Measurements from ENCODE around the gene RPN2.

DNA sequence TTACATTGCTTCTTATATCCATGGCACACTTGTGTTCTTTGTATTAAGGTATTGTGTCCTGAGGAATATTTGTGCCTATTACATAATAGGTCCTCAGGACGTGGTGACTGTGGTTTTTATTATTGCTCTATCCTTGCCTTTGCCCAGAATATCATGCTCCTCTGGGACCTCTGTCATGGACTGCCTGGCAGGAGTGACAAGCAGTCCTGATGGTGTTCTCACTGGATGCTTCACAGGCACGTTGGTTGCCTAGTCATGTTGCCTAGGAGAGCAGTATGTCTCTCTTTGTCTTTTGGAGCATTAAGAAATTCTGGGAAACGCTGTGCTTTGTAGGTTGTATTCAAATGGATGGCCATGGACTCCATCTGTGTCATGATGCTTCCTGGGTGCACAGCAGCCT, 24.9 kb downstream of the RPN2 start:
- no peak for TF ChIP-seq POLR2A (IDR thresholded peaks at IDR 0.05; ENCODE audit: low read depth, low read length)
- TF ChIP-seq NFYA (IDR thresholded peaks at IDR 0.05; ENCODE audit: borderline replicate concordance, low read depth, low read length), result no peak
- TF ChIP-seq TAF1 (IDR thresholded peaks at IDR 0.05; ENCODE audit: borderline replicate concordance, low read depth, low read length), result no peak
- no peak for TF ChIP-seq GABPA (IDR thresholded peaks at IDR 0.05; ENCODE audit: low read depth)
- TF ChIP-seq, protein P1, sequence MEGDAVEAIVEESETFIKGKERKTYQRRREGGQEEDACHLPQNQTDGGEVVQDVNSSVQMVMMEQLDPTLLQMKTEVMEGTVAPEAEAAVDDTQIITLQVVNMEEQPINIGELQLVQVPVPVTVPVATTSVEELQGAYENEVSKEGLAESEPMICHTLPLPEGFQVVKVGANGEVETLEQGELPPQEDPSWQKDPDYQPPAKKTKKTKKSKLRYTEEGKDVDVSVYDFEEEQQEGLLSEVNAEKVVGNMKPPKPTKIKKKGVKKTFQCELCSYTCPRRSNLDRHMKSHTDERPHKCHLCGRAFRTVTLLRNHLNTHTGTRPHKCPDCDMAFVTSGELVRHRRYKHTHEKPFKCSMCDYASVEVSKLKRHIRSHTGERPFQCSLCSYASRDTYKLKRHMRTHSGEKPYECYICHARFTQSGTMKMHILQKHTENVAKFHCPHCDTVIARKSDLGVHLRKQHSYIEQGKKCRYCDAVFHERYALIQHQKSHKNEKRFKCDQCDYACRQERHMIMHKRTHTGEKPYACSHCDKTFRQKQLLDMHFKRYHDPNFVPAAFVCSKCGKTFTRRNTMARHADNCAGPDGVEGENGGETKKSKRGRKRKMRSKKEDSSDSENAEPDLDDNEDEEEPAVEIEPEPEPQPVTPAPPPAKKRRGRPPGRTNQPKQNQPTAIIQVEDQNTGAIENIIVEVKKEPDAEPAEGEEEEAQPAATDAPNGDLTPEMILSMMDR (IDR thresholded peaks at IDR 0.05 in 2 of 3, conservative IDR thresholded peaks at IDR 0.05 in 1 of 3; ENCODE audit: control insufficient read depth in 2 of 3, extremely low read depth in 1 of 3, insufficient read depth in 1 of 3, low read depth in 3 of 3, low read length in 3 of 3), result no peak
- TF ChIP-seq, protein P2, sequence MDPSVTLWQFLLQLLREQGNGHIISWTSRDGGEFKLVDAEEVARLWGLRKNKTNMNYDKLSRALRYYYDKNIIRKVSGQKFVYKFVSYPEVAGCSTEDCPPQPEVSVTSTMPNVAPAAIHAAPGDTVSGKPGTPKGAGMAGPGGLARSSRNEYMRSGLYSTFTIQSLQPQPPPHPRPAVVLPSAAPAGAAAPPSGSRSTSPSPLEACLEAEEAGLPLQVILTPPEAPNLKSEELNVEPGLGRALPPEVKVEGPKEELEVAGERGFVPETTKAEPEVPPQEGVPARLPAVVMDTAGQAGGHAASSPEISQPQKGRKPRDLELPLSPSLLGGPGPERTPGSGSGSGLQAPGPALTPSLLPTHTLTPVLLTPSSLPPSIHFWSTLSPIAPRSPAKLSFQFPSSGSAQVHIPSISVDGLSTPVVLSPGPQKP (IDR thresholded peaks at IDR 0.05; ENCODE audit: low read depth, low read length), result no peak
- no peak for TF ChIP-seq ETV6 (conservative IDR thresholded peaks at IDR 0.05 in 1 of 2, IDR thresholded peaks at IDR 0.05 in 1 of 2; ENCODE audit: borderline replicate concordance in 1 of 2, low read depth in 1 of 2)
